Activated naive CD4-positive, alpha-beta T cell treated with Interleukin-2 at 50 U/mL for 16 hours (primary cell): ENCODE data around the gene PPP1R36.
"Not testable (repeated sequence)": the region's sequence is repeated elsewhere in the genome, so short reads cannot be mapped to it uniquely, and the experiment has no call there.

ENCODE experiments used
- DNase-seq: peaks from one replicate; pipeline ENCODE4 v3.0.0-alpha.2; 2020

PPP1R36 gene

DNA sequence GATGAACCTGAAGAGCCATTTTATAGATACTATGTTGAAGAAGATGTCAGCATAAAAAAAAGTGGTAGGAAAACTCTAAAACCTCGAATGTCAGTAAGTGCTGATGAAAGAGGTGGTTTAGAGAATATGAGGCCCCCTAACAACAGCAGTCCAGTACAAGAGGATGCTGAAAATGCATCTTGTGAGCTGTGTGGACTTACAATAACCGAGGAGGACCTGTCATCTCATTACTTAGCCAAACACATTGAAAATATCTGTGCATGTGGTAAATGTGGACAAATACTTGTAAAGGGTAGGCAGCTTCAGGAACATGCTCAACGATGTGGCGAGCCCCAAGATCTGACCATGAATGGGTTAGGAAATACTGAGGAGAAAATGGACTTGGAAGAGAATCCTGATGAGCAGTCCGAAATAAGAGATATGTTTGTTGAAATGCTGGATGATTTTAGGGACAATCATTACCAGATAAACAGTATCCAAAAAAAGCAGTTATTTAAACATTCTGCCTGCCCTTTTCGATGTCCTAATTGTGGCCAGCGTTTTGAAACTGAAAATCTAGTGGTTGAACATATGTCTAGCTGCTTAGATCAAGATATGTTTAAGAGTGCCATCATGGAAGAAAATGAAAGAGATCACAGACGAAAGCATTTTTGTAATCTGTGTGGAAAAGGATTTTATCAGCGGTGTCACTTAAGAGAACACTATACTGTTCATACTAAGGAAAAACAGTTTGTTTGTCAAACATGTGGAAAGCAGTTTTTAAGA lies 27.0 kb upstream of the PPP1R36 start:
- no peak for DNase-seq

DNA sequence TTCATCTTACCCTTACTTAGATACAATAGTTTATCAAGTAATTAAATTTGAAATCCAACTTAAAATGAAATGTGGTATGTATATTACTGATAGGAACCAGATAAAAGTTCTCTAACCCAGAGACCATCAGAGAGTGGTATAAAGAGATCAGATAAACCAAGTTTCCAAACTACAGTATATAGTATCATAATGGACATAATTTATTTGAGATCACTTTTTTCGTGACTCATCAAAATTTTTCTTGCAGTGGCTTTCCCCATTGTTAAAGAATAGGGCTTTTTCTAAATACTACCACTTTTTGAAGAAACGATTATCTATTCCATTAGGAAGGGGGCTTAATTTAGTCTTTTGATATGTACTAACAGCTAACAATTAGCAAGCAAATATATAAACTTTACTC lies 24.4 kb upstream of the PPP1R36 start:
- no peak for DNase-seq

DNA sequence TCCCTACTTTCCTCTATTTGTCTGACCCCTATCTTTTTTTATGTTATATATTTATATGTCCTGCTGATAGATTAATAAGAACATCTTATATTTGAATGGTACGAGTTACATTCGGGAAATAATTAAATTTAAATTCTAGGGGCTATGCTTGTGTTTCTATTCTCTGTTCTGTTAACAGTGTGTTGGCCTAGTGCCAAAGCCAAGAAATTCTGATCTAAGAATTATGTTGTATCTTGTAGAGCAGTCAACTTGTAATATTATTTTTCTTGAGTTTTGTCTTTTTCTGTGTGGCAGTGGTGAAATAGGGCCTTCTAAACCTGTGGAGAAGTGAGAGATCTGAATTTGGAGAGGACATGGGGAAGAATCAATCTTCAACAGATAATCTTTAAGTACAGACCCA lies 18.2 kb upstream of the PPP1R36 start:
- no peak for DNase-seq

DNA sequence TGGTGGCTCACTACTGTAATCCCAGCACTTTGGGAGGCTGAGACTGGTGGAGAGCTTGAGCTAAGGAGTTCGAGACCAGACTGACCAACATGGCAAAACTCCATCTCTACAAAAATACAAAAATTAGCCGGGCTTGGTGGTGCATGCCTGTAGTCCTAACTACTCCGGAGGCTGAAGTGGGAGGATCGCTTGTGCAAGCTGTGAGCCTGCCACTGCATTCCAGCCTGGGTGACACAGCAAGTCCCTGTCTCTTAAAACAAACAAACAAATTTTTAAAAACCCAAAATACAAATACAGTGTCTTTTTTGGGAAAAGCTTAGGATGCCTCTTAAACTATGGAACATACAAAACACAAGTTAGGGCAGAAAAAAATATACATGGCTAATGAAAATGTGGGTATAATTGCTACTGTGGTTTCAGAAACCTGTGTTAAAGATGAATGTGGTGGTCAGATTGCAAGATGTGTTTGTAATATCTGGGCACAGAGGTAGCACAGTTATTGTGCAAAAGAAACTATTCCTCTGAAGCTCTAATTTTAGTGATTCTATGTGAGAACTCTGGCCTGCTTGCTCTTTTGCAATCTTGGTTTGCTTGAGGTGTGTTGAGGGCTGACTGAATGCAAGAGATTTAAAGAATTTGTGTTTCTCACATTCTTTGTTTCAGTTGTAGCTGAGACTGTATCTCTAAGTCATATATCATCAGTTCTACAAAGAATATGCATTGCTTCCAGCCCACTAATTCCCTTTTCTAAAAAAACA lies 13.1 kb upstream of the PPP1R36 start:
- DNase-seq, result no peak

DNA sequence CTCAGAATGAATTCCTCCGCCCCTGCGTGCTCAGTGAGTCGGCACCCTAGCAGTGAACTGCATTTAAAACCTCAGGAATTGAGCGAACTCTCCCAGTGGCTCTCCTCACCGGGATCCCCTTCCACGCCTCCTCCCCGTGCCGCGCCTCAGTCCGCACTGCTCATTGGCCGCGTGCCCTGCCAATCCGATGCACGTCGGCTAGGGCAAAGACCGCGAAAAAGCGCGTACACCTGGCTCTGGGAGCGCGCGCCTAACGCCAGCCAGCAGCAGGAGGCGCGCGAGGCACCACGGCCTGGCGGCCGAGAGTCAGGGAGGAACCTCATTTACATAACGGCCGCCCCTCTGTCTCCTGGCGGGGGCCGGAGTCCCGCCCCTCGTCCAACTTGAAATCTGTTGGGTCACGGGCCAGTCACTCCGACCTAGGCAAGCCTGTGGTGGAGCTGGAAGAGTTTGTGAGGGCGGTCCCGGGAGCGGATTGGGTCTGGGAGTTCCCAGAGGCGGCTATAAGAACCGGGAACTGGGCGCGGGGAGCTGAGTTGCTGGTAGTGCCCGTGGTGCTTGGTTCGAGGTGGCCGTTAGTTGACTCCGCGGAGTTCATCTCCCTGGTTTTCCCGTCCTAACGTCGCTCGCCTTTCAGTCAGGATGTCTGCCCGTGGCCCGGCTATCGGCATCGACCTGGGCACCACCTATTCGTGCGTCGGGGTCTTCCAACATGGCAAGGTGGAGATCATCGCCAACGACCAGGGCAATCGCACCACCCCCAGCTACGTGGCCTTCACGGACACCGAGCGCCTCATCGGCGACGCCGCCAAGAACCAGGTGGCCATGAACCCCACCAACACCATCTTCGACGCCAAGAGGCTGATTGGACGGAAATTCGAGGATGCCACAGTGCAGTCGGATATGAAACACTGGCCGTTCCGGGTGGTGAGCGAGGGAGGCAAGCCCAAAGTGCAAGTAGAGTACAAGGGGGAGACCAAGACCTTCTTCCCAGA lies 9.3 kb upstream of the PPP1R36 start, which contains the start of gene HSPA2:
HSPA2 (plus strand) TSS at position 534 of the 995 bp plus-strand sequence; CDS start at position 643, 109 bp downstream.
- DNase-seq, result peak; percentile 96

DNA sequence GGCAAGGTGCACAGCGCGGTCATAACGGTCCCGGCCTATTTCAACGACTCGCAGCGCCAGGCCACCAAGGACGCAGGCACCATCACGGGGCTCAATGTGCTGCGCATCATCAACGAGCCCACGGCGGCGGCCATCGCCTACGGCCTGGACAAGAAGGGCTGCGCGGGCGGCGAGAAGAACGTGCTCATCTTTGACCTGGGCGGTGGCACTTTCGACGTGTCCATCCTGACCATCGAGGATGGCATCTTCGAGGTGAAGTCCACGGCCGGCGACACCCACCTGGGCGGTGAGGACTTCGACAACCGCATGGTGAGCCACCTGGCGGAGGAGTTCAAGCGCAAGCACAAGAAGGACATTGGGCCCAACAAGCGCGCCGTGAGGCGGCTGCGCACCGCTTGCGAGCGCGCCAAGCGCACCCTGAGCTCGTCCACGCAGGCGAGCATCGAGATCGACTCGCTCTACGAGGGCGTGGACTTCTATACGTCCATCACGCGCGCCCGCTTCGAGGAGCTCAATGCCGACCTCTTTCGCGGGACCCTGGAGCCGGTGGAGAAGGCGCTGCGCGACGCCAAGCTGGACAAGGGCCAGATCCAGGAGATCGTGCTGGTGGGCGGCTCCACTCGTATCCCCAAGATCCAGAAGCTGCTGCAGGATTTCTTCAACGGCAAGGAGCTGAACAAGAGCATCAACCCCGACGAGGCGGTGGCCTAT lies 8.3 kb upstream of the PPP1R36 start:
- peak; percentile 3 for DNase-seq

DNA sequence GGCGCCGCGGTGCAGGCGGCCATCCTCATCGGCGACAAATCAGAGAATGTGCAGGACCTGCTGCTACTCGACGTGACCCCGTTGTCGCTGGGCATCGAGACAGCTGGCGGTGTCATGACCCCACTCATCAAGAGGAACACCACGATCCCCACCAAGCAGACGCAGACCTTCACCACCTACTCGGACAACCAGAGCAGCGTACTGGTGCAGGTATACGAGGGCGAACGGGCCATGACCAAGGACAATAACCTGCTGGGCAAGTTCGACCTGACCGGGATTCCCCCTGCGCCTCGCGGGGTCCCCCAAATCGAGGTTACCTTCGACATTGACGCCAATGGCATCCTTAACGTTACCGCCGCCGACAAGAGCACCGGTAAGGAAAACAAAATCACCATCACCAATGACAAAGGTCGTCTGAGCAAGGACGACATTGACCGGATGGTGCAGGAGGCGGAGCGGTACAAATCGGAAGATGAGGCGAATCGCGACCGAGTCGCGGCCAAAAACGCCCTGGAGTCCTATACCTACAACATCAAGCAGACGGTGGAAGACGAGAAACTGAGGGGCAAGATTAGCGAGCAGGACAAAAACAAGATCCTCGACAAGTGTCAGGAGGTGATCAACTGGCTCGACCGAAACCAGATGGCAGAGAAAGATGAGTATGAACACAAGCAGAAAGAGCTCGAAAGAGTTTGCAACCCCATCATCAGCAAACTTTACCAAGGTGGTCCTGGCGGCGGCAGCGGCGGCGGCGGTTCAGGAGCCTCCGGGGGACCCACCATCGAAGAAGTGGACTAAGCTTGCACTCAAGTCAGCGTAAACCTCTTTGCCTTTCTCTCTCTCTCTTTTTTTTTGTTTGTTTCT lies 7.6 kb upstream of the PPP1R36 start:
- DNase-seq, result peak; percentile 7

DNA sequence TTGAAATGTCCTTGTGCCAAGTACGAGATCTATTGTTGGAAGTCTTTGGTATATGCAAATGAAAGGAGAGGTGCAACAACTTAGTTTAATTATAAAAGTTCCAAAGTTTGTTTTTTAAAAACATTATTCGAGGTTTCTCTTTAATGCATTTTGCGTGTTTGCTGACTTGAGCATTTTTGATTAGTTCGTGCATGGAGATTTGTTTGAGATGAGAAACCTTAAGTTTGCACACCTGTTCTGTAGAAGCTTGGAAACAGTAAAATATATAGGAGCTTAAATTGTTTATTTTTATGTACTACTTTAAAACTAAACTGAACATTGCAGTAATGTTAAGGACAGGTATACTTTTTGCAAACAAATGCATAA lies 6.9 kb upstream of the PPP1R36 start:
- DNase-seq, result no peak

DNA sequence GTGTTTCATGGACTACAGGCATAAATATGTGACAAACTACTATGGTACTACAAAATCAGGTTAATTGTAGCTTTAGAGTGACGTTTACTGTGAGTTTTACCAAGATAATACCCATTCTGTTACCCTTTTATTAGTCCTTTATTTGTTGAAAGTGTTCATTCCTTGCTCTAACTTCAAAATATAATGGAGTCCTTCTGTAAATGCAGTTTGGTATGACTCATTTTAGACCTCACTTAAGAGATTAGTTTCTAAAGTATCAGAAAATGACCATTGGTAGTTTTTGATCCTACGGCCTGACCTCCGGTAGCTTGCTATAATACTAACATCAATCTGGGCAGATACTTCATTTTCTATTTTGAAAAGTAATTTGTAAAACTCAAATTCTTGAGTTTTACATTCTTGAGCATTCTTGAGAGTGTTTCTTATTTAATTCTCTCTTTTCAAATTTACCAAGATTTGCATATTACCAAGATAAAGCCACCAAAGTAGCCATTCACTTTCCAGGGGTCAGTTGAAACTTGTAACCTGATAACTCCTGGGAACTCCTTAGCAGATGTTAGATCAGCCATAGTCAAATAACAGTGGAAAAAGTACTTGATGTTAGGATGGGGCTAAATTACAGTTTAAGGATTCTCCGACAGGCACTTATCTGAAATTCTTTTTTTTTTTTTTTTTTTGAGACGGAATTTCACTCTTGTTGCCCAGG lies 5.0 kb upstream of the PPP1R36 start:
- DNase-seq, result no peak

DNA sequence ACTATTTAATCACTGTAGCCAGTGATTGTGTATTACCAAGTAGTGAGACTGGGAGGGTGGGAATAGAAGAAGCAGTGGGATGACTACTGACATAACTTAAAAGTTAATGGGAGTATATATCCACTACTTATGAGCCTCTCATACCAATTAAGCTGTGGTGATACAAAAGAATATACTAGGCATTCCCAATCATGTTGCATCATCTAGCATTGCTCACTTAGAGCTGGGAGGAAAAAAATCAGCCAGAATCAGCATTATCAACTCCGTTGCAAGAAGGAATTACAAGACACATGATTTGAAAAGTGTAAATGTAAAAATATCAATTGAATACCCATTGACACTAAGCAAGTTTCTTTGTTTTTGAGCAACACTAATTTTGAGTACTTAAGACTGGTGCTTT lies 745 bp upstream of the PPP1R36 start:
- DNase-seq, result no peak

DNA sequence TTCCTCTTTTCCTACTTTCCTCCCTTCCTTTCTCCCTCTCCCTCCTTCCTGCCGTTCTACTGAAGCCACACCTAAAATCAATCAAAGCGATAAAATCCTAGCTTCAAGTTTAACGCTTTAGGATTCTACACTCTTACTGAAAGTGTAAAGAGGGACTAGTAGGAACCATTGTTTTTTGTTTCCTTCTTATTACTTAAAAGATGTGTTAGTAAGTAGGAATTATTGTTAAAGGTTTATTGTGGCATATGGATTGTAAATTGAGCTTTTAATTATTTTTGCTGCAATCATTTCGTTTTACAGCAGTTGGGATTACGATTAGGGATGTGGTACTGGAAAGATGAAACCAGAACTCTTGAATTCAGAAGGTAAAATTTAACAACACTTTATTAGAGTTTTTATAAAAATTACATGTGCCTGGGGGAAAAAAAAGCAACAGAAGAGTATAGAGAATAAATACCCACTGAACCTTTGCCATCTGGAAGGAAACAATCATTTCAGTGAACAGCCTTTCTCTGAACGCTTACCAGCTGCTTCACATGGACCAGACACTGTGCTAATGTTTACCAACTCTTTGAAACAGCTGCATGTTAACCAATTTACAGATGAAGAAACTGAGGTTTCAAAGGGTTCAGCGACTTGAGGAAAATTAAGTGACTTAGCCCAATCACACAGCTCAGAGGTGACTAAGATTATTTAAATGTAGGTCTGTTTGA lies 1.0 kb downstream of the PPP1R36 start:
- no peak for DNase-seq

DNA sequence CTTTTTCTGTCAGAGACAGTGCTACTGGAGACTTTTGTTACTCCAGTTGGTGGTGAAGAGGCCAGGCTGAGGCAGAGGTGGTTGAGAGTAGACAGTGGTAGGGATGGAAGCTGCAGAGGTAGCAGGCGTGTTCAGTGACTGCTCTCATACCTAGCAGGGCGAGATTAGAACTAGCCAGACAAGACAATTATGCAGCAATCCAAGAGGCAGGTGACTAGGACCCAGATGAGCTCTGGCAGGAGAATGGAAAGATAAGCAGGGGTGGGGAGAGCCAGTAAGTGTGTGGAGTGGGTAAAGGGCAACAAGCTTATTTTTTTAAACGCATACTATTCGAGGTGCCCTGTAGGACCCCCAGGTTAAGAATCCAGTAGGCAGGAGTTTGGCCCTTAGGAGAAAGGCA lies 4.8 kb downstream of the PPP1R36 start:
- DNase-seq, result no peak

DNA sequence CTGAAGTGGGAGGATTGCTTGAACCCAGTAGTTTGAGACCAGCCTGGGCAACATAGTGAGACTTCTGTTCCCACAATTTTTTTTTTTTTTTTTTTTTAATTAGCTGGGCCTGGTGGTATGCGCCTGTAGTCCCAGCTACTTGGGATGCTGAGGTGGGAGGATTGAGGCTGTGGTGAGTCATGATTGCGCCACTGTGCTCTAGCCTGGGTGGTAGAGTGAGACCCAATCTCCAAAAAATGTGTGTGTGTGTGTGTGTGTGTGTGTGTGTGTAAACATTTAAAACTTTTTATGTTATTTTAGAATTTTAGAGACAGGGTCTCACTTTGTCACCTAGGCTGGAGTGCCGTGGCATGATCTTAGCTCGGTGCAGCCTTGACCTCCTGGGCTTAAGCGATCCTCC lies 6.8 kb downstream of the PPP1R36 start:
- DNase-seq, result no peak

DNA sequence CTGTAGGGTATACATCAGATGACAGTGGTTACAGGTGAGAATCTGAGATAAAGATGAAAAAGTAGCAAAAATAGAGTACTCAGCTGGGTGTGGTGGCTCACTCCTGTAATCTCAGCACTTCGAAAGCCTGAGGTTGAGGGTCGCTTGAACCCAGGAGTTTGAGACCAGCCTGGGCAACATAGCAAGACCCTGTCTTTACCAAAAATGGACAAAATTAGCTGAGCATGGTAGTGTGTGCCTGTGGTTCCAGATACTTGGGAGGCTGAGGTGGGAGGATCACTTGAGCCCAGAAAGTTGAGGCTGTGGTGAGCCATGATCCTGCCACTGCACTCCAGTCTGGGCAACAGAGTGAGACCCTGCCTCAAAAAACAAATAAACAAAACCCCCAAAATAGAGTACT lies 8.5 kb downstream of the PPP1R36 start:
- DNase-seq, result not testable (repeated sequence)

DNA sequence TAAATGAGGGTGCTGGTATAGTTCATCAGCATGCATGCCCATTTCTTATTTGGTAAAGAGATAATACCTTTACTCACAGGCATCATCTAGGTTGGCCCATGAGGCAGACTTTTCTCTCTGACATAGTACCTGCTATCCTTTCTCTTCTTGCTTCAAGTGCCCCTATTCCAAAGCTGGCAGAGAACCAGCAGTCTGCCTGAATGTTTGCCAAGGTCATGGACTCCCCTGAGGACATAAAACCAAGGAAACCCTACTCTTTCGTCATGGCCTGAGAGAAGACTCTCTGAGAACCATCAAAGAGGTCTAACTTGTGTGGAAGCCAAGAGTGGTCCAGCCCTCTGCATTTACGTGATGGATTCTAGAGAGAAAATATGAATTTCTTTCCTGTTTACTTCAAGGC lies 11.9 kb downstream of the PPP1R36 start:
- DNase-seq, result no peak

DNA sequence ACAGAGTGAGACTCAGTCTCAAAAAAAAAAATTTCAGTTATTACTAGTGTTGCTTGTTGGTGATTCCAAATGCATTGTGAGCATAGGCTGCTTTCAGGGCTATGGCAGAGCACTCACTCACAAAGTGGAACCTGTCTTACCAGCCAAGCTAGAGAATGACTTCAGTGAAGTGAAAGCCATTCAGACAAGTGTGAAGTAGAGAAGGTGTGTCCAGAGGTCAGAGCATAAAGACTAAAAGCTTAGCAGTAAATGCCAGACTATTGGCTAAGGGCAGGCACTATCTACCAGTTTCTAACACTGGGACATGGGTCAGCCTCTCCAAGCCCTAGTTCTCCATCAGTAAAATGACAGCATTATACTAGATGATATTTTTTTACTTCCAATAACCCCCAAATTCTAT lies 12.7 kb downstream of the PPP1R36 start:
- no peak for DNase-seq

DNA sequence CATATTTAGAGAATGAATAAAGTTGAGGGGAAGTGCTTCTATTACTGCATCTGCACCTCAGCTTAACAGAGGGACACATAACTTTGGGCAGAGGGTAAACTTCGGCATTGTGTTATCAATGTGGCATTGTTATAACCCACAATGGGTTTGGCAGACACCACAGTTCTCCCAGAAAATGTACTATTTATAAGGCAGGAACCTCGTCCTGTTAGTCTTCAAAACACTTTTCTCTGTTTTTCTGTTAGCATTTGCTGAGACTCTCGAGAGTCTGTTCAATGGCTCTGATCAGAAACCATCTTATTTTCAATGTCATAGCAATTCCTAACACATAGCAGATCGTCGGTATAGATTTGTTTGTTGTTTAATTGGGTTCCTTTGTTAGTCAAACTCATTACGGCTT lies 13.9 kb downstream of the PPP1R36 start:
- no peak for DNase-seq

DNA sequence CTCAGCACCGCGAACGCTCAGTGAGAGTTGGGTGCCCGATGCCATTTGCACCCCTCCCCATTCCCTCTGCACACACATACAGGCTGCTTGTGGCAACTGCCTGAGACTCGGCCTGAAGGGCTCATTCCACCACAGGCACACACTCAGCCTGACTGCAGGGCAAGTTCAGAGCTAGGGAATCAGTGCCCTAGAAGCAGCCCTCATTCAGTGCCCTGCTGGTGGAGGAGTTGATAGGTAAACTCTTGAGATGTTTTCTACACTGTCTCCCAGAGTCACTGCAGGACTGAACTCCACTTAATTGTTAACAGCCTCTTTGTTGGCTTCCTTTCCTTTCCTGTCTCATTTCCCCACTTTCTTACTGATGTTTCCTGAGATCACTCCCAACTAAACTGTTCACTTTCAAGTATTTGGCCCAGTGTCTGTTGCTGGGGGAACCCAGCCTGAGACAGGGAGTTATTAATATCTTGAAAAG lies 16.9 kb downstream of the PPP1R36 start:
- no peak for DNase-seq

DNA sequence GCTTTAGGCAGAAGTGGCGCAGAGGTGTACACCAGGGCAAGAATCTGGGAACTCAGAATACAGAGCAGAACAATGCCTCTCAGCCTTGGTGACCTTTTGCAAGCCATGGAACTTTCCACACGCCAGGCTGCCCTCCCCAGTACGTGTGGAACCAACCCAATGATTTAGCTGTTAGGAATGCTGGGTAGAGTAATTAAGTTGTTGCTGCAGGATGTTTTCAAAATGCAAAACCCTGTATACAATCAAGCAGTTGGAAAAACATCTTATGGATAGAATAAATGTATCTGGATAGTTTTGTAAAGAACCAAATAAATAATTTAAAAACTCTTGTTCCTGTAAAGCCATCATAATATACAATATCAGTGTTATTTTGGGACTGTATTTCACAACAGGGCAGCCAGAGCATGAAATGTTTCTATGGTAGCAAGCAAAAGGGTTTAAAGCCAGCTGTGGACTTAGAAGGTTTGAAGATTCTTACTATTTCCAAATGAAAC lies 19.4 kb downstream of the PPP1R36 start:
- no peak for DNase-seq

DNA sequence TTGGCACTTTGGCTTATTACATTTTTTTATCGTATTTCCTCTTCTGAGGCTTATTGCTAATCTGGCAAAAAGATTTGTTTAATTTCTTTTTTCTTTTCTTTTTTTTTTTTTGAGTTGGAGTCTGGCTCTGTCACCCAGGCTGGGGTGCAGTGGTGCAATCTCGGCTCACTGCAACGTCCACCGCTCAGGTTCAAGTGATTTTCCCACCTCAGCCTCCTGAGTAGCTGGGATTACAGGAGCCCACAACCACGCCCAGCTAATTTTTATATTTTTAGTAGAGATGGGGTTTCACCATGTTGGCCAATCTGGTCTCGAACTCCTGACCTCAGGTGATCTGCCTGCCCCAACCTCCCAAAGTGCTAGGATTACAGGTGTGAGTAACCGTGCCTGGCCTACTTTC lies 19.9 kb downstream of the PPP1R36 start:
- not testable (repeated sequence) for DNase-seq
